Fibroblast of gingiva (primary cell): Measurements from ENCODE around the gene HSD17B8.

Experiments used
- DNase-seq: peaks from one replicate; pipeline ENCODE4 v3.0.0-alpha.2; 2011; ENCODE audit warnings: low read depth

HSD17B8 gene

GRCh38 chr6:33171880-33172687 is 32.4 kb upstream of the HSD17B8 start:
- no peak for DNase-seq

GRCh38 chr6:33172688-33173534 is 31.5 kb upstream of the HSD17B8 start:
- no peak for DNase-seq

DNA sequence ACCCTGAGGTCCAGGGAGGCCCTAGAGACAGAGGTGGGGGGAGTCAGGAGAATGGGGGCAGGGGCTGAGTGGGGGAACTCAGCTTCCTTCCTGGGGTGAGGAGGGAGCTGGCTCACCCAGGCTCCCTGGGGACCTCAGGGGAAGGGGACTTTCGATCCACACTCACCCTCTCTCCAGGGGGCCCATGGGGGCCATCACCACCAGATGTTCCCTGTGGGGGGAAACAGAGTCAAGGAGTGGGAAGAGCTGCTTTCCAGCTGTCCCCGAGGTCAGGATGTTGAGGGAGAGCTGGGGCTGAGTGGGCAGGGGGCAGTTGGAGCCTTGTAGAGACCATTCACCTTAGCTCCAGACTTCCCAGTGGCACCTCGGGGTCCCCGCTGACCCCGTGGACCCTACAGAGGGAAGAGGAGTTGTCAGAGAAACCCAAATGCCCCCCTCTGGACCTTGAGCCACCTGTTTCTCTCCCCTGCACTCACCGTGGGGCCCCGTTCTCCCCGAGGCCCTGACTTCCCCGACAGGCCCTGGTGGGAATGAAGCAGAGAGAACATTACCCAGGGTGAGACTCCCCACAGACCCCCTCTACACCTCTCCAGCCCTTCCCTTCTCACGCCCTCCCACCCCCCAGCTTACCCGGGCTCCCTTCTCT is 30.8 kb upstream of the HSD17B8 start:
- DNase-seq, result no peak

GRCh38 chr6:33174784-33175183 is 29.7 kb upstream of the HSD17B8 start:
- no peak for DNase-seq

GRCh38 chr6:33175436-33176069 is 28.9 kb upstream of the HSD17B8 start:
- no peak for DNase-seq

- no peak for DNase-seq
Measured at GRCh38 chr6:33176906-33177305, 27.5 kb upstream of the HSD17B8 start.

DNA sequence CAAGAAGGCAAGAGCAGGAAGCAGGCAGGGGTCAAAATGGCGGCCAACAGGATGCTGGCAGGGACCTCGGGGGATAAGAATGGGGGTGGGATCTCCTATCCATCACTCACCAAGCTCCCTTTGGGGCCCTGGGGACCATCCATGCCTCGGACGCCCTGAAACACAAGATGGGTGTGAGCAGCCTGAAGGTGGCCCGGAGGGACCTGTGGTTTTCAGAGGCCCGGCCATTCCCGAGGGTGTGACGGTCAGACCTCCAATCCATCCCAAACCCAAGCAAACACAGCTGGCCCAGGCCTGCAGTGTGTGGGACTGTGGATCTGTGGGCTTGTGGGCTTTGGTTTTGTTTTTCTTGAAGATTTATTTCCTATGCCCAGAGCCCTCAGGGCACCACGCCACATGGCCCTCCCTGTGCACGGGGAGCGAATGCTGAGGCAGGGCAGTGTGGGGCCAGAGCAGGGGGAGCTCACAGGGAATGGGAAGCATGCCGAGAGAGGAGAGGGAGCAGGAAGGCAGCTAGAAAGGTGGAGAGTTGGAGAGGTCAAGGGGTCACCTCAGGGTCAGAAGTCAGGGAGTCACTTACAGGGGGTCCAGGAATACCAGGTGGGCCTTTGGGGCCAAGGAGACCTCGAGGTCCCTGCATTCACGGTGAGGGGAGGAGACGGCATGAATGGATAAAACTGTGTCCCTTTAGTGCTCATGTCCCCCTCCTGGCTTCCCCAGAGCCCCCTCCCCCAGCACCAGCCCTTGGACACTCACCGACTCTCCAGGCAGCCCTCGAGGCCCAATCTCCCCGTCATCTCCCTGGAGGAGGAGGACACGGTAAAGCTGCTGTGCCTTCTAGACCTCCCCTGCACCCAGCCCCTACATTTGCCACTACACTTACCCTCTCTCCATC is 26.7 kb upstream of the HSD17B8 start:
- no peak for DNase-seq

GRCh38 chr6:33178755-33179475 is 25.5 kb upstream of the HSD17B8 start:
- no peak for DNase-seq

DNA sequence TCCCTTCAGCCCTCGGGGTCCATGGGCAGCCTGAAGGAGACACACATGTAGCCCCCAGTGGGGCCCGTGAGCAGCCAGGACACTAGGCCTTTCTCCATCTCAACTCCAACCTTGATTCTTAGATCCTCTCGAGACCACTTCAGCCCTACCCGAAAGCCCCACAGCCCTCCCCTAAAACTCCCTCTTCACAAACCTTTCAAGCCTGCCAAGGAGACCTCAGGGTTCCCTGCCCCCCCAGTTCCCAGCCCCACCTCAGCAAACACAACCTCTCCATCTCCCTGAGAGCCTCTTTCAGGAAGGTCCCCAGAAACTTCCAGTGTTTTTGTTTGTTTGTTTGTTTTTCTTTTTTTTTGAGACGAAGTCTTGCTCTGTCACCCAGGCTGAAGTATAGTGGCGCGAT is 23.3 kb upstream of the HSD17B8 start:
- no peak for DNase-seq

- no peak for DNase-seq
Measured at GRCh38 chr6:33183071-33183683, 21.3 kb upstream of the HSD17B8 start.

- no peak for DNase-seq
Measured at GRCh38 chr6:33185190-33185589, 19.3 kb upstream of the HSD17B8 start.

DNA sequence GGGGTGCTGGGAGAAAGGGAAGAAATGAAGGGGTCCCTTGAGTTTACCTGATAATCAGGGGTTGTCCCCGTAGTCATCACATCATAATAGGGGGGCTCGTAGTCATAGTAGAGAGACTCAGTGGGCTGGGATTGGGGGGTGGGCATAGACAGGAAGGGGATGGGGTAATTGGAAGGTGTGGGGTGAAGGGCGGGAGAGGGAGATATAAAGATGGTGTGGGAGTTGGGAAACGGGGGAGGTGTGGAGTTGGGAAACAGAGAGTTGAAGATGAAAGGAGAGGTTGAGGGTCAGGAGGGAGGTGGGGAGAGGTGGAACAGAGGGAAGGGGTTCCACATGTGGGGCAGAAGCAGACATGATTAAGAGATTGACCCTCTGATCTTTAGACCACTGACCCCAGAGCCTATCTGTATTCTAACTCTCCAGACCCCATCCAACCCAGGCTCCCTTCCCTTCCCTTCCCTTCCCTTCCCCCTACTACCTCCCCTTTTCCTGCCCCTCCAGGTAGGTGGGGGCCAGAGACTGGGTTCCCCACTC is 18.7 kb upstream of the HSD17B8 start:
- DNase-seq, result no peak

GRCh38 chr6:33187809-33188208 is 16.6 kb upstream of the HSD17B8 start:
- DNase-seq, result no peak

DNA sequence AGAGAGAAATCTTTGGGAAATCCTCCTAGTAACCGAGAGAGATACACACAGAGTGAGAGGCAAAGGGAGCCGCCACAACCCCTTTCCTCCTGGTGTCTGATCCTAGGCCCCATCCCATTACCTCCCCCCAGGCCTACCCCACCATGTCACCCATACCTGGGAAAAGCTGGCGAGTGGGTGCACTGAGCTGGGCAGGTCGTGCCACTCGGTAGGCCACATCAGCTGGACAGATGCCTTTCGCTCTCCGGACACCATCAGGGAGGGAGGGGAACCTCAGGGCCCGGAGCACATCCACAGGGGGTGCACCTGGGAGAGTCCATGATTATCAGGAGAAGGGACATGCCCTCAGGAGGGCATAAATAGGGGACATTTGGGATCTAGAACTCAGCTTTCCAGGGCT is 15.3 kb upstream of the HSD17B8 start:
- no peak for DNase-seq

- no peak for DNase-seq
Measured at GRCh38 chr6:33189625-33190448, 14.6 kb upstream of the HSD17B8 start.

- DNase-seq, result no peak
Measured at GRCh38 chr6:33190504-33191107, 13.8 kb upstream of the HSD17B8 start.

GRCh38 chr6:33191383-33192104 is 12.9 kb upstream of the HSD17B8 start:
- DNase-seq, result no peak

- no peak for DNase-seq
Measured at GRCh38 chr6:33192105-33192646, 12.3 kb upstream of the HSD17B8 start, which contains the start of gene COL11A2. TSS of gene COL11A2 (minus strand) at chr6:33192467. CDS start at chr6:33192240, 227 bp downstream.
